ENCODE data around the gene CGB7.

DNA sequence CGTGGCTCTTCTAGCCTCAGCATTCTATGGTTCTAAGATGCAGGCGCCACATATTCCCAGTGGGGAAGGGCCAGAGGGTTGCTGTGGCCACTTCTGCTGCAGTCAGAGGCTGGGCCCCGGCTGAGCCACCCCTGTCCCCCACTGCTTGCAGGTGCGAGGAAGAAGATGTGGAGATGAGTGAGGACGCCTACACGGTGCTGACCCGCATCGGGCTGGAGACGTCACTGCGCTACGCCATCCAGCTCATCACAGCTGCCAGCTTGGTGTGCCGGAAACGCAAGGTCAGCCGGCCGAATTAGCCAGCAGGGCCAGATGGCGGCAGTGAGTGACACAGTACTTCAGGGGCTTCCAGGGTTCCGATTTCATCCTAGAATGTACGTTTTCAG lies 42.7 kb downstream of the CGB7 start:
- TF ChIP-seq POLR2A (IDR thresholded peaks at IDR 0.05) (no peak), POLR2AphosphoS5 (IDR thresholded peaks at IDR 0.05) (no peak)
- TF ChIP-seq, protein P1, sequence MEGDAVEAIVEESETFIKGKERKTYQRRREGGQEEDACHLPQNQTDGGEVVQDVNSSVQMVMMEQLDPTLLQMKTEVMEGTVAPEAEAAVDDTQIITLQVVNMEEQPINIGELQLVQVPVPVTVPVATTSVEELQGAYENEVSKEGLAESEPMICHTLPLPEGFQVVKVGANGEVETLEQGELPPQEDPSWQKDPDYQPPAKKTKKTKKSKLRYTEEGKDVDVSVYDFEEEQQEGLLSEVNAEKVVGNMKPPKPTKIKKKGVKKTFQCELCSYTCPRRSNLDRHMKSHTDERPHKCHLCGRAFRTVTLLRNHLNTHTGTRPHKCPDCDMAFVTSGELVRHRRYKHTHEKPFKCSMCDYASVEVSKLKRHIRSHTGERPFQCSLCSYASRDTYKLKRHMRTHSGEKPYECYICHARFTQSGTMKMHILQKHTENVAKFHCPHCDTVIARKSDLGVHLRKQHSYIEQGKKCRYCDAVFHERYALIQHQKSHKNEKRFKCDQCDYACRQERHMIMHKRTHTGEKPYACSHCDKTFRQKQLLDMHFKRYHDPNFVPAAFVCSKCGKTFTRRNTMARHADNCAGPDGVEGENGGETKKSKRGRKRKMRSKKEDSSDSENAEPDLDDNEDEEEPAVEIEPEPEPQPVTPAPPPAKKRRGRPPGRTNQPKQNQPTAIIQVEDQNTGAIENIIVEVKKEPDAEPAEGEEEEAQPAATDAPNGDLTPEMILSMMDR (IDR thresholded peaks at IDR 0.05) = no peak

Data from prostate gland (tissue), 2 donors.